A549 (cell line): ENCODE results near the gene EDA. TPM values are rescaled to one million over a fixed set of nuclear protein-coding genes. Genes with fewer than 3 reads are reported as not detected.

Experiments used
- ATAC-seq, 2 experiments: fragments of 200-7000 bp in 1 of 2; fragments of >200 bp in 1 of 2; cut with Nextera tagmentation in 1 of 2; cut with Tn5 transposase in 1 of 2; 3 replicates each; pipeline versions ENCODE4 v1.8.0 to v1.9.1; 2018 to 2020; ENCODE audit warnings: mild to moderate bottlenecking in 1 of 2, moderate library complexity in 1 of 2
- CTCF ChIA-PET: fragments of 300-600 bp; sonication (Branson Sonifier 250); formaldehyde crosslinking; extraction: SDS; loops from one replicate; lab custom pipeline; 2021; ENCODE audit warnings: antibody characterized with exemption, inconsistent platforms; lab: Yijun Ruan, JAX
- POLR2A ChIA-PET: fragments of 350-600 bp; formaldehyde crosslinking; extraction: SDS; loops from one replicate; lab custom pipeline; 2021; ENCODE audit warnings: antibody characterized with exemption, inconsistent platforms; lab: Yijun Ruan, JAX
- DNase-seq, 2 experiments: peaks; one replicate each; pipeline versions ENCODE4 v3.0.0 to v3.0.0-alpha.2; 2011 to 2016; ENCODE audit warnings: low read depth in 1 of 2, low spot score in 1 of 2
- FAIRE-seq: peaks from 2 replicates; lab custom pipeline; 2011; peaks lifted over from hg19 to GRCh38; lab: Jason Lieb, UNC
- H3K27ac ChIP-seq, 2 experiments: fragments of >200 bp; sonication (Bioruptor Twin); formaldehyde crosslinking; 3 replicates each; pipeline ENCODE4 v1.5.1; 2016 to 2017
- H3K4me1 ChIP-seq: fragments of >200 bp; sonication (Bioruptor Twin); formaldehyde crosslinking; 3 replicates; pipeline ENCODE4 v1.6.1; 2016
- H3K4me2 ChIP-seq: fragments of >200 bp; sonication (Bioruptor Twin); formaldehyde crosslinking; 3 replicates; pipeline ENCODE4 v1.6.1; 2016
- H3K4me3 ChIP-seq: fragments of >200 bp; sonication (Bioruptor Twin); formaldehyde crosslinking; 3 replicates; pipeline ENCODE4 v1.5.1; 2016
- H3K9me3 ChIP-seq: fragments of >200 bp; sonication (Bioruptor Twin); formaldehyde crosslinking; 3 replicates; pipeline ENCODE4 v1.6.1; 2016
- CBX2 ChIP-seq: fragments of 200-600 bp; sonication (generic); IDR thresholded peaks from 2 replicates; pipeline ENCODE4 v1.6.1; 2016; ENCODE audit warnings: low read depth, mild to moderate bottlenecking, borderline replicate concordance
- CBX8 ChIP-seq: fragments of 200-600 bp; sonication (generic); IDR thresholded peaks from 2 replicates; pipeline ENCODE4 v1.6.1; 2016
- CHD4 ChIP-seq: fragments of 200-600 bp; sonication (generic); IDR thresholded peaks from 2 replicates; pipeline ENCODE4 v1.6.1; 2016; ENCODE audit warnings: antibody characterized with exemption, mild to moderate bottlenecking, borderline replicate concordance
- EHF ChIP-seq: fragments of 250-450 bp; sonication (Bioruptor Pico); IDR thresholded peaks from 2 replicates; pipeline ENCODE4 v1.5.0; 2020; ENCODE audit warnings: mild to moderate bottlenecking
- EHMT2 ChIP-seq: fragments of 200-600 bp; sonication (generic); IDR thresholded peaks from 2 replicates; pipeline ENCODE4 v1.6.1; 2016; ENCODE audit warnings: antibody characterized with exemption, low read depth, mild to moderate bottlenecking, moderate library complexity
- ELK1 ChIP-seq: fragments of 150-350 bp; IDR thresholded peaks from 2 replicates; pipeline ENCODE4 v1.6.1; 2014; ENCODE audit warnings: low read depth, mild to moderate bottlenecking, low read length
- EP300 ChIP-seq, 2 experiments: fragments of >200 bp; sonication (Bioruptor Twin); formaldehyde crosslinking; IDR thresholded peaks; 2 replicates in 1 of 2; 3 replicates in 1 of 2; pipeline ENCODE4 v1.6.1; 2016 to 2017
- FOSL2 ChIP-seq, 2 experiments: fragments of 450-650 bp in 1 of 2; fragments of >200 bp in 1 of 2; sonication (Bioruptor Twin) in 1 of 2; formaldehyde crosslinking; IDR thresholded peaks; 2 replicates each; pipeline versions ENCODE4 v1.5.0 to v1.6.1; 2016 to 2020; ENCODE audit warnings: mild to moderate bottlenecking in 1 of 2, moderate library complexity in 1 of 2
- GATA3 ChIP-seq: IDR thresholded peaks from 2 replicates; pipeline ENCODE4 v1.6.1; 2012; ENCODE audit warnings: borderline replicate concordance
- HEYL ChIP-seq: fragments of 250-450 bp; sonication (Bioruptor Pico); IDR thresholded peaks from 2 replicates; pipeline ENCODE4 v1.8.0; 2021; ENCODE audit warnings: mild to moderate bottlenecking, moderate library complexity
- HOXA7 ChIP-seq: fragments of 250-450 bp; sonication (Bioruptor Pico); IDR thresholded peaks from 2 replicates; pipeline ENCODE4 v1.5.0; 2020; ENCODE audit warnings: mild to moderate bottlenecking, moderate library complexity
- KDM1A ChIP-seq: fragments of 200-600 bp; sonication (generic); IDR thresholded peaks from 2 replicates; pipeline ENCODE4 v1.6.1; 2016; ENCODE audit warnings: low read depth, mild to moderate bottlenecking
- MYC ChIP-seq: IDR thresholded peaks from 2 replicates; pipeline ENCODE4 v1.6.1; 2012; ENCODE audit warnings: mild to moderate bottlenecking, inconsistent platforms, low read length, improper control_type of control experiment, borderline replicate concordance
- NFE2L2 ChIP-seq: fragments of 150-350 bp; conservative IDR thresholded peaks from 2 replicates; pipeline ENCODE4 v1.6.1; 2014; ENCODE audit warnings: low read length
- NPAS2 ChIP-seq: fragments of 250-450 bp; sonication (Bioruptor Pico); IDR thresholded peaks from 2 replicates; pipeline ENCODE4 v1.8.0; 2022; ENCODE audit warnings: mild to moderate bottlenecking, moderate library complexity, borderline replicate concordance
- NR3C1 ChIP-seq: fragments of >200 bp; sonication (Bioruptor Twin); formaldehyde crosslinking; IDR thresholded peaks from 3 replicates; pipeline ENCODE4 v1.6.1; 2017
- PBX3 ChIP-seq: IDR thresholded peaks from 2 replicates; pipeline ENCODE4 v1.6.1; 2012
- POLR2A ChIP-seq: IDR thresholded peaks from 2 replicates; pipeline ENCODE4 v1.6.1; 2012; ENCODE audit warnings: mild to moderate bottlenecking, low read length
- RAD21 ChIP-seq, 2 experiments: fragments of >200 bp in 1 of 2; sonication (Bioruptor Twin) in 1 of 2; formaldehyde crosslinking in 1 of 2; IDR thresholded peaks in 1 of 2; conservative IDR thresholded peaks in 1 of 2; 2 replicates in 1 of 2; 3 replicates in 1 of 2; pipeline ENCODE4 v1.6.1; 2012 to 2018; ENCODE audit warnings: inconsistent platforms in 1 of 2
- RCOR1 ChIP-seq: fragments of 150-350 bp; IDR thresholded peaks from 2 replicates; pipeline ENCODE4 v1.6.1; 2014; ENCODE audit warnings: antibody characterized with exemption, low read length, low read depth
- REST ChIP-seq: fragments of 200-600 bp; sonication (generic); IDR thresholded peaks from 2 replicates; pipeline ENCODE4 v1.6.1; 2016; ENCODE audit warnings: antibody characterized with exemption, mild to moderate bottlenecking, moderate library complexity
- RNF2 ChIP-seq: fragments of 200-600 bp; sonication (generic); IDR thresholded peaks from 2 replicates; pipeline ENCODE4 v1.6.1; 2016; ENCODE audit warnings: low read depth, mild to moderate bottlenecking, antibody characterized with exemption, moderate library complexity, borderline replicate concordance
- ZFP36 ChIP-seq: fragments of 450-650 bp; IDR thresholded peaks from 2 replicates; pipeline ENCODE4 v1.6.1; 2014; ENCODE audit warnings: borderline replicate concordance; ENCODE audit not compliant: partially characterized antibody
- ZNF302 ChIP-seq: fragments of 250-450 bp; sonication (Bioruptor Pico); IDR thresholded peaks from 2 replicates; pipeline ENCODE4 v1.9.0; 2021; ENCODE audit warnings: inconsistent platforms, mild to moderate bottlenecking, moderate library complexity
- ZSCAN20 ChIP-seq: fragments of 250-450 bp; sonication (Bioruptor Pico); IDR thresholded peaks from 2 replicates; pipeline ENCODE4 v1.8.0; 2022; ENCODE audit warnings: mild to moderate bottlenecking, moderate library complexity
- WGBS: methylation state at CpG from one replicate; pipeline ENCODE4 v1.1.6; 2017; ENCODE audit errors: missing lambda C conversion rate; 5-methylcytosine and 5-hydroxymethylcytosine counted together
- polyA plus RNA-seq, 4 experiments: library from polyadenylated mRNA; depleted of rRNA in 3 of 4; stranded (reverse); fragments of >200 nt; fragmentation: RNase III in 1 of 4; extraction: RNeasy Plus Mini Kit Qiagen cat#74134 plus additional on column Dnase treatment in 1 of 4; gene quantifications; 2 replicates in 3 of 4; 3 replicates in 1 of 4; pipeline ENCODE4 v1.2.3, GENCODE V29; 2011 to 2017
- TF ChIP-seq, protein P1 (sequence below): fragments of >200 bp; sonication (Bioruptor Twin); formaldehyde crosslinking; IDR thresholded peaks from 3 replicates; pipeline ENCODE4 v1.5.1; 2016

EDA gene
- polyA plus RNA-seq, 2 of the 4 experiments (the other 2 are of a cell fraction): 0.25 to 0.26 TPM

- no peak for DNase-seq
- FAIRE-seq: no peak
- no peak overlapping the region for H3K4me3 ChIP-seq
- no peaks in the 10 kb centered on the region for H3K9me3 ChIP-seq
- no peaks in the 10 kb centered on the region for H3K4me1 ChIP-seq
- H3K27ac ChIP-seq: no peak overlapping the region
- ATAC-seq: no peak
- ChIA-PET POLR2A (no interaction called here), CTCF (no interaction called here)
- no peak overlapping the region for H3K4me2 ChIP-seq
- TF ChIP-seq NFE2L2 (no peak), EHMT2 (no peak), FOSL2 (IDR thresholded peaks at IDR 0.05) (no peak), FOSL2 (CRISPR knock-in tag; IDR thresholded peaks at IDR 0.05) (no peak), NR3C1 (no peak), RAD21 (conservative IDR thresholded peaks at IDR 0.05 in 1 of 2, IDR thresholded peaks at IDR 0.05 in 1 of 2) (no peak), ZFP36 (no peak), EHF (CRISPR knock-in tag) (no peak), CBX8 (no peak), KDM1A (no peak)
- WGBS: 26% methylated on average over 1 of the region's 1 CpG
These were observed 284.6 kb downstream of the EDA start for GRCh38 chrX:69900491-69900890.

DNA sequence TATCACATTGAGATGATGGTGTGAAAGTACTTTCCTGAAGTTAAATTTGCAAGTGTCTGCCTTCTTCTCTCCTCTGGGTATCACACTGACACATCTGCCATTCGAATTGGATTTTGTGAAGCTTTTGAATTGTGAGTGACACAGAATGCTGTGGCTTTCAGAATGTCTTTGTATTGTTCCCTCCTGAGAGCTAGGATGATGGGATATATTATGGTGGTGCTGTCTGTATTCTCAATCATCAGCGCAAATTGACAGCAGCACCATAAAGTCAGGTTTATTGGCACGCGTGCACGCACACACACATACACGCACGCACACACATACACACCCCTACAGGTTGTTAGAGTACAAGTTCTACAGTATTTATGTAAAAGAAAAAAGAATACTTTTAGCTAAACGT, 290.5 kb downstream of the EDA start:
- H3K9me3 ChIP-seq: no peaks in the 10 kb centered on the region
- TF ChIP-seq EHF (CRISPR knock-in tag): no peak
- no peak for TF ChIP-seq REST
- TF ChIP-seq HEYL (CRISPR knock-in tag): no peak
- TF ChIP-seq, protein P1, sequence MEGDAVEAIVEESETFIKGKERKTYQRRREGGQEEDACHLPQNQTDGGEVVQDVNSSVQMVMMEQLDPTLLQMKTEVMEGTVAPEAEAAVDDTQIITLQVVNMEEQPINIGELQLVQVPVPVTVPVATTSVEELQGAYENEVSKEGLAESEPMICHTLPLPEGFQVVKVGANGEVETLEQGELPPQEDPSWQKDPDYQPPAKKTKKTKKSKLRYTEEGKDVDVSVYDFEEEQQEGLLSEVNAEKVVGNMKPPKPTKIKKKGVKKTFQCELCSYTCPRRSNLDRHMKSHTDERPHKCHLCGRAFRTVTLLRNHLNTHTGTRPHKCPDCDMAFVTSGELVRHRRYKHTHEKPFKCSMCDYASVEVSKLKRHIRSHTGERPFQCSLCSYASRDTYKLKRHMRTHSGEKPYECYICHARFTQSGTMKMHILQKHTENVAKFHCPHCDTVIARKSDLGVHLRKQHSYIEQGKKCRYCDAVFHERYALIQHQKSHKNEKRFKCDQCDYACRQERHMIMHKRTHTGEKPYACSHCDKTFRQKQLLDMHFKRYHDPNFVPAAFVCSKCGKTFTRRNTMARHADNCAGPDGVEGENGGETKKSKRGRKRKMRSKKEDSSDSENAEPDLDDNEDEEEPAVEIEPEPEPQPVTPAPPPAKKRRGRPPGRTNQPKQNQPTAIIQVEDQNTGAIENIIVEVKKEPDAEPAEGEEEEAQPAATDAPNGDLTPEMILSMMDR: no peak
- TF ChIP-seq HOXA7 (CRISPR knock-in tag): no peak
- TF ChIP-seq CBX2: no peak
- no peak for TF ChIP-seq RCOR1
- TF ChIP-seq CHD4: no peak
- no peak overlapping the region for H3K27ac ChIP-seq
- ATAC-seq (no peak), FAIRE-seq (no peak), DNase-seq (no peak)
- whole genome bisulfite sequencing: 51% methylated on average over 8 of the region's 8 CpGs
- H3K4me1 ChIP-seq: no peaks in the 10 kb centered on the region
- ChIA-PET CTCF (no interaction called here), POLR2A (no interaction called here)
- H3K4me3 ChIP-seq: no peak overlapping the region
- H3K4me2 ChIP-seq: no peak overlapping the region

DNA sequence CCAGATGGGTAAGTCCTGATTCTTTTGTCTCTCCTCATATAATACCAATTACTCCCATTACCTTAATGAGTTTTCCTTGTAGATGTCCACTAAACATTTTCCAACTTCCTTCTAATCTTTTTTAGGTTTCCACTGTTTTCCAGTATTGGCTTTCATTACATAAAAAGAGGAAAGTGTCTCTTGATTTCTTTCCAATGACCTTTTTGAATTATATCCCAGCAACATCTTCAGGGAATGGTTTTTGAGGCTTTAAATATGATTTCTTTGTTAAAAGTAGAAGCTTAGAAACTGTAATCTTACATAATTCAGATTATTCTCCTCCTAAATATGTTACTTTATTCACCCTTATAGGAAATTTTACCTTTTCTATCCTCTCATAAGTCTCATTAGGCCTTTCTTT, 298.9 kb downstream of the EDA start:
- H3K4me1 ChIP-seq: no peaks in the 10 kb centered on the region
- H3K4me2 ChIP-seq: no peak overlapping the region
- ChIA-PET CTCF (no interaction called here), POLR2A (no interaction called here)
- H3K9me3 ChIP-seq: no peaks in the 10 kb centered on the region
- H3K4me3 ChIP-seq: no peak overlapping the region
- ATAC-seq (no peak), DNase-seq (no peak), FAIRE-seq (peak; percentile 67)
- no peak overlapping the region for H3K27ac ChIP-seq
- TF ChIP-seq POLR2A: no peak
- no peak for TF ChIP-seq ZSCAN20 (CRISPR knock-in tag)
- TF ChIP-seq GATA3: no peak
- no peak for TF ChIP-seq NPAS2 (CRISPR knock-in tag)
- no peak for TF ChIP-seq PBX3
- TF ChIP-seq EP300 (IDR thresholded peaks at IDR 0.05): no peak
- no peak for TF ChIP-seq CBX2
- TF ChIP-seq MYC: no peak
- TF ChIP-seq, protein P1: no peak
- TF ChIP-seq RNF2: no peak
- TF ChIP-seq ZNF302: no peak
- no peak for TF ChIP-seq ELK1
